Cardiac muscle cell (in vitro differentiated cells and primary cell): ENCODE measurements around the gene FAM193A. TPM values are rescaled to one million over a fixed set of nuclear protein-coding genes. Genes with fewer than 3 reads are reported as not detected.

Experiments
- DNase-seq, 2 donors: peaks; one replicate each; pipeline versions ENCODE4 v3.0.0 to v3.0.0-alpha.2; 2010 to 2017; ENCODE audit warnings: low read depth in 1 of 2, low spot score in 1 of 2
- H3K27ac ChIP-seq: fragments of 200-600 bp; sonication (generic); 2 replicates; pipeline ENCODE4 v1.5.1; 2016
- H3K27me3 ChIP-seq: fragments of 200-600 bp; sonication (generic); 2 replicates; pipeline ENCODE4 v1.6.0; 2016; ENCODE audit warnings: control low read depth
- H3K36me3 ChIP-seq: fragments of 200-600 bp; sonication (generic); 2 replicates; pipeline ENCODE4 v1.5.1; 2016; ENCODE audit warnings: control low read depth
- H3K4me1 ChIP-seq: fragments of 200-600 bp; sonication (generic); 2 replicates; pipeline ENCODE4 v1.8.1; 2017; ENCODE audit warnings: low read depth, mild to moderate bottlenecking, mixed run types
- H3K4me3 ChIP-seq: fragments of 200-600 bp; sonication (generic); 2 replicates; pipeline ENCODE4 v1.5.1; 2016; ENCODE audit warnings: mild to moderate bottlenecking
- H3K9me3 ChIP-seq: fragments of 200-600 bp; sonication (generic); 2 replicates; pipeline ENCODE4 v1.5.1; 2017; ENCODE audit warnings: low read depth, mild to moderate bottlenecking, control low read depth
- CTCF ChIP-seq: IDR thresholded peaks from 2 replicates; pipeline ENCODE4 v1.5.1; 2012; ENCODE audit warnings: low read depth, mild to moderate bottlenecking, low read length
- polyA plus RNA-seq: library from polyadenylated mRNA; unstranded; fragments of >200 nt; fragmentation: Nextera tagmentation; extraction: Ambion mirVana; gene quantifications from 2 replicates; pipeline ENCODE4 v1.2.1, GENCODE V29; 2016
- total RNA-seq: library from RNA; depleted of rRNA; stranded (reverse); fragments of >200 nt; gene quantifications from 2 replicates; pipeline ENCODE4 v1.2.3, GENCODE V29; 2016

FAM193A gene
- total and polyA plus RNA-seq, 2 experiments from 2014 or later: 12.0 to 34.0 TPM

GRCh38 chr4:2619459-2619858 lies 83.0 kb downstream of the FAM193A start:
- H3K27me3 ChIP-seq: no peaks in the 10 kb centered on the region
- no peak overlapping the region for H3K4me3 ChIP-seq
- H3K4me1 ChIP-seq: peaks cover 11% of the 10 kb centered on the region
- no peak for DNase-seq
- H3K27ac ChIP-seq: no peak overlapping the region
- H3K9me3 ChIP-seq: no peaks in the 10 kb centered on the region
- TF ChIP-seq CTCF: no peak
- no peaks in the 10 kb centered on the region for H3K36me3 ChIP-seq

- TF ChIP-seq CTCF: no peak
These were observed 85.0 kb downstream of the FAM193A start for GRCh38 chr4:2621419-2621818.

GRCh38 chr4:2623442-2623841 lies 87.0 kb downstream of the FAM193A start:
- no peaks in the 10 kb centered on the region for H3K9me3 ChIP-seq
- no peak overlapping the region for H3K27ac ChIP-seq
- H3K4me3 ChIP-seq: no peak overlapping the region
- no peak for DNase-seq
- TF ChIP-seq CTCF: no peak
- peaks cover 5% of the 10 kb centered on the region for H3K36me3 ChIP-seq
- H3K27me3 ChIP-seq: no peaks in the 10 kb centered on the region
- no peaks in the 10 kb centered on the region for H3K4me1 ChIP-seq

More at GRCh38 chr4:2621419-2621818, 85.0 kb downstream of the FAM193A start:
- peaks cover 8% of the 10 kb centered on the region for H3K4me1 ChIP-seq
- H3K27me3 ChIP-seq: no peaks in the 10 kb centered on the region
- no peak overlapping the region for H3K4me3 ChIP-seq
- DNase-seq: no peak
- H3K9me3 ChIP-seq: no peaks in the 10 kb centered on the region
- no peak overlapping the region for H3K27ac ChIP-seq
- peaks cover under 1% of the 10 kb centered on the region for H3K36me3 ChIP-seq

GRCh38 chr4:2624782-2625530 lies 88.5 kb downstream of the FAM193A start:
- no peaks in the 10 kb centered on the region for H3K4me1 ChIP-seq
- no peak for DNase-seq
- no peak for TF ChIP-seq CTCF
- H3K36me3 ChIP-seq: peaks cover 8% of the 10 kb centered on the region
- no peak overlapping the region for H3K4me3 ChIP-seq
- H3K27me3 ChIP-seq: no peaks in the 10 kb centered on the region
- H3K9me3 ChIP-seq: no peaks in the 10 kb centered on the region
- no peak overlapping the region for H3K27ac ChIP-seq

GRCh38 chr4:2626231-2626630 lies 89.8 kb downstream of the FAM193A start:
- Histone ChIP-seq H3K27ac (peak overlapping the region; percentile 48), H3K4me1 (no peaks in the 10 kb centered on the region), H3K27me3 (no peaks in the 10 kb centered on the region), H3K9me3 (no peaks in the 10 kb centered on the region), H3K4me3 (no peak overlapping the region), H3K36me3 (peaks cover 12% of the 10 kb centered on the region)
- TF ChIP-seq CTCF: no peak
- DNase-seq: no peak
